Neutrophil (primary cell): ENCODE results near the gene KIF5A.
A peak's percentile ranks its signal among the peaks of the same experiment; 100 is the strongest.

Source experiments
- H3K27ac ChIP-seq: fragments of 200-600 bp; sonication (generic); 2 replicates; pipeline ENCODE4 v1.5.1; 2016; ENCODE audit warnings: mild to moderate bottlenecking, moderate library complexity
- H3K27me3 ChIP-seq: fragments of 200-600 bp; sonication (generic); 2 replicates; pipeline ENCODE4 v1.6.0; 2016; ENCODE audit warnings: mild to moderate bottlenecking
- H3K36me3 ChIP-seq: fragments of 200-600 bp; sonication (generic); 2 replicates; pipeline ENCODE4 v1.5.1; 2017
- H3K4me1 ChIP-seq, 2 experiments: fragments of 200-600 bp in 1 of 2; sonication (generic) in 1 of 2; 1 replicate in 1 of 2; 2 replicates in 1 of 2; pipeline versions ENCODE4 v1.5.1 to v1.6.1; 2013 to 2016; ENCODE audit warnings: low read depth in 1 of 2, low read length in 1 of 2, mild to moderate bottlenecking in 1 of 2, moderate library complexity in 1 of 2; ENCODE audit not compliant: control insufficient read depth in 1 of 2, insufficient read depth in 1 of 2
- H3K4me3 ChIP-seq, 2 experiments: fragments of 200-600 bp in 1 of 2; sonication (generic) in 1 of 2; 1 replicate in 1 of 2; 2 replicates in 1 of 2; pipeline ENCODE4 v1.5.1; 2013 to 2016; ENCODE audit warnings: low read depth in 1 of 2, low read length in 1 of 2, mild to moderate bottlenecking in 1 of 2, moderate library complexity in 1 of 2
- H3K9me3 ChIP-seq: fragments of 200-600 bp; sonication (generic); 2 replicates; pipeline ENCODE4 v1.5.1; 2016
- CTCF ChIP-seq: fragments of 200-600 bp; sonication (generic); IDR thresholded peaks from 2 replicates; pipeline ENCODE4 v1.5.1; 2016; ENCODE audit warnings: antibody characterized with exemption

The KIF5A gene

GRCh38 chr12:57583008-57583831, 33.4 kb downstream of the KIF5A start:
- peaks cover 43% of the 10 kb centered on the region for H3K27me3 ChIP-seq
- H3K9me3 ChIP-seq: no peaks in the 10 kb centered on the region
- peaks cover 8 to 15% of the 10 kb centered on the region in 2 experiments for H3K4me1 ChIP-seq
- TF ChIP-seq CTCF: peak; percentile 86
- no peak overlapping the region for H3K27ac ChIP-seq
- no peak overlapping the region for H3K4me3 ChIP-seq
- no peaks in the 10 kb centered on the region for H3K36me3 ChIP-seq

GRCh38 chr12:57584050-57584449, 34.2 kb downstream of the KIF5A start:
- Histone ChIP-seq H3K4me3 (no peak overlapping the region), H3K27me3 (peaks cover 50% of the 10 kb centered on the region), H3K36me3 (no peaks in the 10 kb centered on the region), H3K4me1 (peaks cover 8 to 15% of the 10 kb centered on the region in 2 experiments), H3K27ac (no peak overlapping the region), H3K9me3 (no peaks in the 10 kb centered on the region)
- TF ChIP-seq CTCF: no peak

GRCh38 chr12:57584690-57585089, 34.8 kb downstream of the KIF5A start:
- peaks cover 8 to 15% of the 10 kb centered on the region in 2 experiments for H3K4me1 ChIP-seq
- no peaks in the 10 kb centered on the region for H3K9me3 ChIP-seq
- H3K27ac ChIP-seq: peak overlapping the region; percentile 30
- TF ChIP-seq CTCF: no peak
- H3K4me3 ChIP-seq: no peak overlapping the region
- no peaks in the 10 kb centered on the region for H3K36me3 ChIP-seq
- peaks cover 55% of the 10 kb centered on the region for H3K27me3 ChIP-seq

GRCh38 chr12:57585156-57585555, 35.3 kb downstream of the KIF5A start:
- TF ChIP-seq CTCF: no peak
- no peaks in the 10 kb centered on the region for H3K36me3 ChIP-seq
- peaks cover 8 to 15% of the 10 kb centered on the region in 2 experiments for H3K4me1 ChIP-seq
- peaks cover 55% of the 10 kb centered on the region for H3K27me3 ChIP-seq
- H3K9me3 ChIP-seq: no peaks in the 10 kb centered on the region
- H3K27ac ChIP-seq: no peak overlapping the region
- H3K4me3 ChIP-seq: no peak overlapping the region

GRCh38 chr12:57586128-57586527, 36.3 kb downstream of the KIF5A start:
- TF ChIP-seq CTCF: no peak
- Histone ChIP-seq H3K36me3 (no peaks in the 10 kb centered on the region), H3K4me1 (peaks cover 14 to 21% of the 10 kb centered on the region in 2 experiments), H3K27ac (no peak overlapping the region), H3K4me3 (no peak overlapping the region), H3K27me3 (peaks cover 55% of the 10 kb centered on the region), H3K9me3 (no peaks in the 10 kb centered on the region)
